Measurements from ENCODE around the gene TRIM59. TPM values are rescaled to one million over a fixed set of nuclear protein-coding genes. Genes with fewer than 3 reads are reported as not detected.

The TRIM59 gene
- total and polyA plus RNA-seq, 8 donors, result 0.53 to 3.3 (median 1.5) TPM

- no peak for FAIRE-seq
- no peak for ATAC-seq
- no peaks in the 10 kb centered on the region for H3K27me3 ChIP-seq
- H3K9me3 ChIP-seq, result no peaks in the 10 kb centered on the region
- H3K4me3 ChIP-seq, result no peak overlapping the region
- H3K4me1 ChIP-seq, result no peaks in the 10 kb centered on the region
- DNase-seq, result no peak
- TF ChIP-seq, protein P1, sequence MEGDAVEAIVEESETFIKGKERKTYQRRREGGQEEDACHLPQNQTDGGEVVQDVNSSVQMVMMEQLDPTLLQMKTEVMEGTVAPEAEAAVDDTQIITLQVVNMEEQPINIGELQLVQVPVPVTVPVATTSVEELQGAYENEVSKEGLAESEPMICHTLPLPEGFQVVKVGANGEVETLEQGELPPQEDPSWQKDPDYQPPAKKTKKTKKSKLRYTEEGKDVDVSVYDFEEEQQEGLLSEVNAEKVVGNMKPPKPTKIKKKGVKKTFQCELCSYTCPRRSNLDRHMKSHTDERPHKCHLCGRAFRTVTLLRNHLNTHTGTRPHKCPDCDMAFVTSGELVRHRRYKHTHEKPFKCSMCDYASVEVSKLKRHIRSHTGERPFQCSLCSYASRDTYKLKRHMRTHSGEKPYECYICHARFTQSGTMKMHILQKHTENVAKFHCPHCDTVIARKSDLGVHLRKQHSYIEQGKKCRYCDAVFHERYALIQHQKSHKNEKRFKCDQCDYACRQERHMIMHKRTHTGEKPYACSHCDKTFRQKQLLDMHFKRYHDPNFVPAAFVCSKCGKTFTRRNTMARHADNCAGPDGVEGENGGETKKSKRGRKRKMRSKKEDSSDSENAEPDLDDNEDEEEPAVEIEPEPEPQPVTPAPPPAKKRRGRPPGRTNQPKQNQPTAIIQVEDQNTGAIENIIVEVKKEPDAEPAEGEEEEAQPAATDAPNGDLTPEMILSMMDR (IDR thresholded peaks at IDR 0.05), result no peak
- H3K27ac ChIP-seq, result no peak overlapping the region
- 41 to 57% methylated on average over 2 of the region's 2 CpGs for WGBS, 2 donors
- intact Hi-C loops (cut with DNase I), result no loop called here
- no peaks in the 10 kb centered on the region for H3K36me3 ChIP-seq
Observed at GRCh38 chr3:160472344-160472743, 22.8 kb upstream of the TRIM59 start.

DNA sequence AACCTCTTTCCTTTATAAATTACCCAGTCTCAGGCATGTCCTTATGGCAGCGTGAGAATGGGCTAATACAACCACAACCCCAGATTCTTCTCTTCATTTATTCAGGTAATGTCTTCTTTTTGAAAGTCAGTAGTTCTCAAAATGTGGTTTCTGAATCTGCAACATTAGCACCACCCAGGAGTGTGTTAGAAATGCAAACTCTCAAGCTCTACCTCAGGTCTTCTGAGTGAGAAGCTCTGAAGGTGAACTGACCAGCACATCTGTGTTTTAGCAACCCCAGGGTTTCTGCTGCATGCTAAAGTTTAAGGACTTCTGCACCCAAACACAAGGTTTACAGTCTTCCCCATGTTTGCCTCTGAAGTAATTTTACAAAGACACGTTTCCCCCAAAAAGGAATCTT, 22.3 kb upstream of the TRIM59 start:
- WGBS, 2 donors, result 47 to 52% methylated on average over 2 of the region's 2 CpGs
- FAIRE-seq, result no peak

GRCh38 chr3:160470181-160470580, 20.6 kb upstream of the TRIM59 start:
- ATAC-seq, result no peak
- FAIRE-seq, result no peak

More for the DNA sequence above, 22.3 kb upstream of the TRIM59 start:
- ATAC-seq (no peak), DNase-seq (no peak)
- H3K4me1 ChIP-seq, result no peaks in the 10 kb centered on the region
- TF ChIP-seq, protein P1 (IDR thresholded peaks at IDR 0.05), result no peak
- H3K36me3 ChIP-seq, result no peaks in the 10 kb centered on the region
- H3K4me3 ChIP-seq, result no peak overlapping the region
- H3K27ac ChIP-seq, result no peak overlapping the region
- H3K9me3 ChIP-seq, result no peaks in the 10 kb centered on the region
- intact Hi-C loops (cut with DNase I), result no loop called here
- no peaks in the 10 kb centered on the region for H3K27me3 ChIP-seq

DNA sequence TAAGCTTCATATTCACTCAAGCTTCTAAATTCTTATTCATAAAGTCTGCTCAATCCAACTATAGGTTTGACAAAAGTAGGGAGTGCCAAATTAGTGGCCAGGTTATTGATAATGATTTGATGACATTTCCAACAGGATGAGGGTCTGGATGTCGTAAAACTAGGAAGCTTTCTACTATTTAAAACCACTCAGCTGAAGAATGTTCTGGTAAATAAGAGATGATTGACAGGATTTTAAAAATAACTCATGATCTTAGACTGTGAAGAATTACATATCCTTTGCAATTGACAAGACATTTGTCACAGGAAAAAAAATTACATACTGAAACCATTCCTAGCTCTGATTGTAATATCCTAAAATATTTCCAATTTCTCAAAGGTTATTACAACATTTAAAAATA, 15.4 kb upstream of the TRIM59 start:
- no peak overlapping the region for H3K4me3 ChIP-seq
- intact Hi-C loops (cut with DNase I), result no loop called here
- no peak for DNase-seq
- WGBS, 2 donors, result 55 to 76% methylated on average over 1 of the region's 1 CpG
- no peak for ATAC-seq
- no peaks in the 10 kb centered on the region for H3K4me1 ChIP-seq
- H3K9me3 ChIP-seq, result no peaks in the 10 kb centered on the region
- no peak for FAIRE-seq
- H3K27me3 ChIP-seq, result no peaks in the 10 kb centered on the region
- H3K36me3 ChIP-seq, result no peaks in the 10 kb centered on the region
- H3K27ac ChIP-seq, result no peak overlapping the region
- TF ChIP-seq, protein P1 (IDR thresholded peaks at IDR 0.05), result no peak

More at GRCh38 chr3:160470181-160470580, 20.6 kb upstream of the TRIM59 start:
- Histone ChIP-seq H3K9me3 (no peaks in the 10 kb centered on the region), H3K27ac (no peak overlapping the region), H3K4me1 (no peaks in the 10 kb centered on the region), H3K27me3 (no peaks in the 10 kb centered on the region), H3K4me3 (no peak overlapping the region), H3K36me3 (no peaks in the 10 kb centered on the region)
- TF ChIP-seq, protein P1 (IDR thresholded peaks at IDR 0.05), result no peak
- 71 to 76% methylated on average over 5 of the region's 5 CpGs for WGBS, 2 donors
- intact Hi-C loops (cut with DNase I), result no loop called here
- DNase-seq, result no peak

- FAIRE-seq (no peak), DNase-seq (no peak), ATAC-seq (no peak)
- TF ChIP-seq, protein P1 (IDR thresholded peaks at IDR 0.05), result no peak
- Histone ChIP-seq H3K4me1 (no peaks in the 10 kb centered on the region), H3K27me3 (no peaks in the 10 kb centered on the region), H3K36me3 (no peaks in the 10 kb centered on the region), H3K9me3 (no peaks in the 10 kb centered on the region), H3K27ac (no peak overlapping the region), H3K4me3 (no peak overlapping the region)
- 56% methylated on average over 2 of the region's 2 CpGs for WGBS, 2 donors
- intact Hi-C loops (cut with DNase I), result no loop called here
Observed at GRCh38 chr3:160464321-160464720, 14.7 kb upstream of the TRIM59 start.
